HG02642 (cell line): Measurements from ENCODE around the gene NXNL1.

ENCODE experiments used
- ATAC-seq: cut with Tn5 transposase; IDR thresholded peaks from one replicate; pipeline ENCODE4 v1.9.1; 2021; ENCODE audit warnings: mild to moderate bottlenecking; ENCODE audit not compliant: unreplicated experiment, poor library complexity

NXNL1 gene

DNA sequence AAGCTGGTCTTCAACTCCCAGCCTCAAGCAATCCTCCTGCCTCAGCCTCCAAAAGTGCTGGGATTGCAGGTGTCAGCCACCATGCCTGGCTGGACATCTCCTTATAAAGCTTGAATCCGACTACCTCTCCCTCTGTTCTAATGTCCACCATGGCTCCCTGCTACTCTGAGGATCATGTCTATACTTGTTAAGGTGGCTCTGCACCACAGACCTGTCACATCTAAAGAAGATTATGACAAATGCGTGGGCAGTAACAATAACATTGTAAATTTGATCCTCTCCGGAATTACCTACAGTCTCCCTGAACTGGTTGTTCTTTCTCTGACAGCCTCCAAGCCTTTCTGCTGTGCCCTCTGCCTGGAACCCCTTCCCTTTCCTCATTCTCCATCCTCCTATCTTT is 1.8 kb downstream of the NXNL1 start:
- no peak for ATAC-seq

DNA sequence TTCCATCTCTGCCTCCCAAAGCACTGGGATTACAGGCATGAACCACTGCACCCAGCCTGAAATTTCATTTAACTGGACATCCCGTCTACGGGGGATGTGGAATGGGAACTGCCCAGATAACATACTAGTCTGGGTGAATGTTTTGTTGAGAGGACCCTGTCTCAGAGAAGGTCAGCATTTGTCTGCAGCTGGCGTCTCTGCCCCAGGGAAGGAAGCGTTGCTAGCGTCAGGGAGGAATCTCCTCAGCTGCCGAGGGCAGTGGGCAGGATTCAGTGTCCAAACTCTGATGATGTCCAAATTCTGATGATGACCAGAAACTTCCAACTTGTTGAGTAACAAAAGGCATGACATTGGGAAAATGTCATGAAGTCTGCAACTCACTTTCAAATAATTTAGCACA is 3.1 kb downstream of the NXNL1 start:
- ATAC-seq = no peak

GRCh38 chr19:17456127-17456526 is 4.6 kb downstream of the NXNL1 start:
- ATAC-seq = no peak

- no peak for ATAC-seq
Observed at GRCh38 chr19:17455308-17456123, 5.2 kb downstream of the NXNL1 start.

- no peak for ATAC-seq
Observed at GRCh38 chr19:17454576-17455071, 6.1 kb downstream of the NXNL1 start.

GRCh38 chr19:17451820-17452219 is 8.9 kb downstream of the NXNL1 start:
- no peak for ATAC-seq

DNA sequence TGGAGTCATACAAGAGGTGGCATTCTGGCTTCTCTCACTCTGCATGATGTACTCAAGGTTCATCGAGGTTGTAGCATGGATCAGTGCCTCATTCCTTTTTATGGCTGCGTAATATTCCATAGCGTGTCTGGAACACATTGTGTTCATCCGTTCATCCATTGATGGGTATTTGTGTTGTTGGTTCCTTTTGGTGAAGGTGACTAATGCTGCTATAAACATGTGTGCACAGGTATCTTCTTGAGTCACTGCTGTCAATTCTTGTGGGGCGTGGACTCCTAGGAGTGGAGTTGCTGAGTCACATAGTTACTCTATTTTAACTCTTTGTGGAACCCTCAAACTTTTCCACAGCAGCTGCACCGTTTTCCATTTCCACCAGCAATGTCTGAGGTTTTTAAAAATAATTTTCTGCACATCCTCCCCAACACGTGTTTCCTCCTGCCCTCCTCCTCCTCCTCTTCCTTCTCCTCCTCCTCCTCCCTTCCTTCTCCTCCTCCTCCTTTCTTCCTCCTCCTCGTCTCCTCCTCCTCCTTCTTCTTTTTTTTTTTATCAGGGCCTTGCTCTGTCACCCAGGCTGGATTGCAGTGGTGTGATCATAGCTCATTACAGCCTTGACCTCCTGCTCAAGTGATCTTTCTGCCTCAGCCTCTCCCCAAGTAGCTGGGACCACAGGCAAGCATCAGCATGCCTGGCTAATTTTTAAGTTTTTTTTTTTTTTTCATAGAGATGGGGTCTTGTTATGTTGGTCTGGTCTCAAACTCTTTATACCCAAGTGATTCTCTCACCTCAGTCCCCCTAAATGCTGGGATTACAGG is 10.3 kb downstream of the NXNL1 start:
- ATAC-seq = no peak

GRCh38 chr19:17448131-17448967 is 12.4 kb downstream of the NXNL1 start, which contains the start of gene TMEM221:
Gene TMEM221, minus strand, starts transcription at chr19:17448668. Its CDS starts 206 bp downstream, at chr19:17448462.
- no peak for ATAC-seq

DNA sequence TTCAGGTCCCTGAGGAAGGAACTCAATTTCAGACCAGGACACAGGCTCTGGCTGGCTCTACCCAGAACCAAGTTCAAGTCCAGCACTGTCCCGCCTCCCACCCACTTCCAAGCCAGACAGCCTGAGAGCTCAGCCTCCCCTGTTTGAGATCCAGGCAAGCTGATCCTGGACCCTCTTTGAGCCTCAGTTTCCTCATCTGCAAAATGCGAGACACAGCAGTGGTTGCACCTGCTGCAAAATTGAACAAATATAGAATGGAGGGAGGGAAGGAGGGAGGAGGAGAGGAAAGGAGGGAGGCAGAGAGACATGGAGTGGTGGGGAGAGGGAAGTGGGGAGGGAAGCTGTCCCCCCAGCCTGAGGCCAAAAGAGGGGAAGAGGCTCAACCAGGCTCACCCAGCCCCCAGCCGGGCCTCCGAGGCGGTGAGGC is 13.0 kb downstream of the NXNL1 start:
- ATAC-seq = no peak

- no peak for ATAC-seq
Observed at GRCh38 chr19:17445526-17446165, 15.1 kb downstream of the NXNL1 start.

DNA sequence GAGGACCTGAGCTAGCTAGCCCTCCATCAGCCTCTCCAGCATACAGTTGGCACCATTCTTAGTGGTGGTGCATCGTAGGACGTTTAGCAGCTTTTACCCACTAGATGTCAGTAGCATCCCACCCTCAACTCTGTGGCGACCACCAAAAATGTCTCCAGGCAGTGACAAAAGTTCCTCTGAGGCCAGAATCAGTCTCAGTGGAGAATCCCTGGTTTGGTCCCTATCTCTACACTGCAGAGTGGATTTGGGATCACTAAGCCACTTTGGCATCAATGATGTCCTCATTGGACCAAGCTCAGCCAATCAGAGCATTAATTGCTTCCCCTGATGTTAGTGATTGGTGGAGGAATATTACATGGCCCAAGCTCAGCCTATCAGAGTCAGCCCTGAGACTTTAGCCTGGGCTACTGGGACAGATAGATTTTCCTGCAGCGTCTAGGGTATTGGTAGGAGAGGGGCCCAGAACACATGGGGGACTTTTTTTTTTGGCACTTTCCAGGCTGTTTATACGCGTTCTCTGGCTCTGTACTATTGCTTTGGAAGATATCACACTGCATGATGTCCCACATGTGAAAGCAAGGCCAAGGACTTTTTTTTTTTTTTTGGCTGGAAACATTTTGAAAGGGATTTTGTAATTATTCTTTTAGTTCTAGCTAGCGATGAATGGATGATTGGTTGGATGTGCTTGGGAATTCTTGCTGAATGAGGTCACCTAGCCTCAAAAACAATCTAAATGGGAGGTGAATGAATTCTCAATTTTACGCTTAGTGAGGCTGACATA is 19.3 kb downstream of the NXNL1 start:
- no peak for ATAC-seq

DNA sequence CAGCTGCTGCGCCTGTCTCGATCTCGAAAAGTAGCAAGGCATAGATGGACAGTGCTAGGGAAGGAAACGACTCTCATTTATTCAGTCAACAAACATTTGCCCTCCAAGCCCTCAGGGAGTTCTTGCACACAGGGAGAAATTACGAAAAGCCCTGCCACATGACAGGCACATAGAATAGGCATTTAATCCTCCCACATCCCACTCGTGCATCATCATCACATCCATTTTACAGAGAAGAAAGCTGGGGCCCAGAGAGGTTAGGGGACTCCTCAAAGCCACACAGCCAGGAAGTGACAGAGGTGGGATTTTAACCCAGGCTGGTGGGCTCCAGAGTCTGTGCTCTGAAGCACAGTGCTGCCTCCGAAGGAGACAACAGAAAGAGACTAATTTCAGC is 23.9 kb downstream of the NXNL1 start:
- ATAC-seq = no peak

DNA sequence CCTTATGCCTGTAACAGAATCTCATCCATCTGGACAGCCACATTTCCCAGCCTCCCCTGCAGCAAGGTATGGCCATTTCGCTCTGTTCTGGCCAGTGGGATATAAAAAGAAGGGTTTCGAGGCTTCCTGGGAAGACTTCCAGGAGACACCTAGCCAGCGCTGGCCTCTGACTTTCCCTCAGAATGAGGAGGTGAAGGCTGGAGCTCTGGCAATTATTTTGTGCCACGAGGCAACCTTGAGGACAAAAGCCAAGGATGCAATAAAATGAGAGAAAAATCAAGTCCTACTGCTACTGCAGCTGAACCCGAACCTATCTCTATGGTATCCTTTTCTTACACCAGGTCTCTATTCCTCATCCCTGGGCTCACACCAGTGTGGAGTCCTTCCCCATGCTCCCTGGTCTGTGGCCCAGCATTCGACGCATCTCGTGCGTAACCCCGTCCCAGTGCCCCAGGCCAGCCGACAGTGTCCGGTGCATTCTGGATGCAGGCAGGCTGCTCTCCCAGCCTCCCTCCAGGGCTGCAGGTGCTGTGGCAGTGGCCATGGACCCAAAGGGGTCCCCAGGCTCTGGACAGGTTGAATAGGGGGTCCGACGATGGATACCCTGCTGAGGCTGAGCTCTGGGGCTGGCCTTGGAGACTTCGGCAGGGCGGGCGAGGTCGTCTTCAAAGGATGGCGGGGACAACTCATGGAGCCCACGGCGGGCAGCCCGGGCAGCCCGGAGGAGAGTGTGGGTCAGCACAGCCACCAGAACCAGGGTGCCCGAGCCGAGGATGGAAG is 24.4 kb downstream of the NXNL1 start:
- no peak for ATAC-seq

DNA sequence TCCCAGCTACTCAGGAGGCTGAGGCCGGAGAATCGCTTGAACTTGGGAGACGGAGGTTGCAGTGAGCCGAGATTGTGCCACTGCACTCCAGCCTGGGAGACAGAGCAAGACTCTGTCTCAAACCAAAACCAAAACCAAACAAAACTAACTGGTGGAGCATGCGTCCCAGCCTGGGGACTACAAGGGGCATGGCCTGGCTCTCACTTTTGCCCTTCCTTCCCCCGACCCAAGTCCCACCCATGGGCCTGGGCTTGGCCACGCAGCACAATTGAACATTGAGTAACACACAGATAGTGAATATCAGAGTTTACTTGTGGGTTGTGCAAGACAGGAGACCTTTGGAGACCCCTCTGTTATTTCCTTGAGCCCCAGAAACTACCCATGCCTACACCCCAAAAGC is 25.5 kb downstream of the NXNL1 start:
- ATAC-seq = no peak

GRCh38 chr19:17431417-17431816 is 29.3 kb downstream of the NXNL1 start:
- no peak for ATAC-seq

DNA sequence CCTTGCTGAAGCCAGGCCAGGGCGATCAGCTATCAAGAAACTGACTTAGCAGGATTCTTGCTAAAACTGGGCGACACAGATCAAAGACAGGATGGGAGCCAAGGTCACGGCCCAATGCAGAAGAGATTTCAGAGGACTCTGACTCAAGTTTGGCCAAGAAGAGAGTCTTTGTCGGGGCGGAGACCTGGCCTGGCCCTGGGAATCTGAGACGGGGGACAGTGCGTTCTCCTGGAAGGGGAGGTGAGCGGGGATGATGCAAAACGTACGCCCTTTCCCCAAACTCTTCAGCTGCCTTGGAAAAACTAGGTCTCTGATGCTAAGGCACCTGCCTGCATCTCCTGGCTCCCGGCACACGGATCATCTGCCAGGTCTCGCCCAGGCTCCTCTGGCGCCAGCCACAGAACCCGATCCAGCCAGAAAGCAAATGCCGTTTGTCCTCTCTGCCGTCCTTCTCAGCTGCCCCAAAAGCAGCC is 31.0 kb downstream of the NXNL1 start:
- no peak for ATAC-seq

- ATAC-seq = no peak
Observed at GRCh38 chr19:17424743-17425365, 35.9 kb downstream of the NXNL1 start.
